OCI-LY7 (cell line): ENCODE data around the gene KIF1B. TPM values are rescaled to one million over a fixed set of nuclear protein-coding genes. Genes with fewer than 3 reads are reported as not detected.

Experiments used
- BruUV-seq: library from RNA; stranded (reverse); fragments of 400-500 nt; replicated peaks from 2 replicates; lab custom pipeline; 2021; lab: Mats Ljungman, UMichigan
- CTCF ChIA-PET: fragments of 300-600 bp; sonication (Branson Sonifier 250); formaldehyde crosslinking; loops from one replicate; lab custom pipeline; 2022; ENCODE audit warnings: antibody characterized with exemption; ENCODE audit not compliant: unreplicated experiment; lab: Charles Lee
- POLR2A ChIA-PET: fragments of 300-600 bp; sonication (Branson Sonifier 250); formaldehyde crosslinking; loops from one replicate; lab custom pipeline; 2022; ENCODE audit warnings: antibody characterized with exemption; lab: Charles Lee
- DNase-seq: peaks from one replicate; pipeline ENCODE4 v3.0.0-alpha.2; 2015; ENCODE audit warnings: low spot score
- H2AFZ ChIP-seq: fragments of 200-600 bp; sonication (generic), shearing (Covaris generic); 2 replicates; pipeline ENCODE4 v1.6.1; 2014; ENCODE audit warnings: mild to moderate bottlenecking, antibody characterized with exemption, low read length, moderate library complexity
- H3K27ac ChIP-seq: fragments of 200-600 bp; sonication (generic); 2 replicates; pipeline ENCODE4 v1.5.1; 2014; ENCODE audit warnings: mixed run types, low read depth, mild to moderate bottlenecking, moderate library complexity, low read length, inconsistent platforms; ENCODE audit not compliant: poor library complexity, severe bottlenecking
- H3K36me3 ChIP-seq: fragments of 200-600 bp; sonication (generic); 2 replicates; pipeline ENCODE4 v1.6.1; 2014; ENCODE audit warnings: mild to moderate bottlenecking, antibody characterized with exemption, low read length, moderate library complexity, mixed read lengths; ENCODE audit not compliant: insufficient read depth
- H3K4me1 ChIP-seq: fragments of 200-600 bp; sonication (generic); 2 replicates; pipeline ENCODE4 v1.5.1; 2014; ENCODE audit warnings: mild to moderate bottlenecking, low read length; ENCODE audit not compliant: insufficient read depth, poor library complexity, severe bottlenecking
- H3K4me2 ChIP-seq: fragments of 200-600 bp; sonication (generic); 2 replicates; pipeline ENCODE4 v1.6.1; 2014; ENCODE audit warnings: mild to moderate bottlenecking, low read length
- H3K4me3 ChIP-seq: fragments of 200-600 bp; sonication (generic); 2 replicates; pipeline ENCODE4 v1.5.1; 2014; ENCODE audit warnings: mild to moderate bottlenecking, low read depth, low read length; ENCODE audit not compliant: poor library complexity, severe bottlenecking
- H3K79me2 ChIP-seq: fragments of 200-600 bp; sonication (generic); 2 replicates; pipeline ENCODE4 v1.6.1; 2016; ENCODE audit warnings: low read depth, mild to moderate bottlenecking, low read length, moderate library complexity, mixed read lengths; ENCODE audit not compliant: insufficient read depth
- H3K9me2 ChIP-seq: fragments of 200-600 bp; sonication (generic); 2 replicates; pipeline ENCODE4 v1.6.1; 2016; ENCODE audit warnings: mild to moderate bottlenecking, low read length, mixed read lengths; ENCODE audit not compliant: insufficient read depth
- H3K9me3 ChIP-seq: fragments of 200-600 bp; sonication (generic); 2 replicates; pipeline ENCODE4 v1.6.1; 2014; ENCODE audit warnings: mild to moderate bottlenecking, mixed run types, low read length, mixed read lengths
- H4K20me1 ChIP-seq: fragments of 200-600 bp; sonication (generic); 2 replicates; pipeline ENCODE4 v1.6.1; 2014; ENCODE audit warnings: mild to moderate bottlenecking, antibody characterized with exemption, low read length, moderate library complexity, mixed read lengths; ENCODE audit not compliant: insufficient read depth
- EZH2phosphoT487 ChIP-seq: fragments of 200-600 bp; sonication (generic); IDR thresholded peaks from 2 replicates; pipeline ENCODE4 v1.6.1; 2018; ENCODE audit warnings: low read depth, borderline replicate concordance, mild to moderate bottlenecking, mixed run types, antibody characterized with exemption, low read length, moderate library complexity, mixed read lengths
- intact Hi-C: fragments of 100-400 bp; cut with micrococcal nuclease; formaldehyde crosslinking; loops from one replicate; pipeline ENCODE4 v1.10.0; 2022; ENCODE audit not compliant: unreplicated experiment
- total RNA-seq, 2 experiments: library from RNA; depleted of rRNA in 1 of 2; stranded (reverse); fragments of >200 nt in 1 of 2; shearing (Covaris generic) in 1 of 2; gene quantifications; 2 replicates each; pipeline ENCODE4 v1.2.3, GENCODE V29; 2014 to 2022
- TF ChIP-seq, protein P1 (sequence below): fragments of 200-600 bp; sonication (generic); conservative IDR thresholded peaks from 2 replicates; pipeline ENCODE4 v1.5.1; 2014; ENCODE audit warnings: mild to moderate bottlenecking, antibody characterized with exemption, low read length, moderate library complexity, mixed read lengths

Gene KIF1B
- total RNA-seq, 2 experiments from 2014 or later: 3.8 to 4.8 TPM

DNA sequence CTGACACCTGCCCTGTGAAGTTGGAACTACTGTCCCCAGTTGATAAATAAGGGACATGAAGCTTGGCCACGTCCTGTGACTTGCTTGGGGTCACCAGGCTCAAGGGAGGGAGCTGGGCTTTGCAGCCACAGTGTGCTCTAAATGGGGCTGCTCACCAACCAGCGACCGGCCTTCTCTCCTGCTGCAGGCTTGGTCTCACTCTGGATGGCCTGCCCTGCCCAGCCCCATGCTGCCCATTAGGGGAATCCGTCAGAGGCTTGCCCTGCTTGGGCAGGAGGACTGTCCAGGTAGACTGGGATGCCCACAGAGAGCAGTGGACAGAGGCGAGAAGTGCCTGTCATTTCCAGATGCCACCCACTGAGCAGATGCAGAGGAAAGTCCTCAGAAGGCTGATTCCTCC is 218.6 kb downstream of the KIF1B start:
- Histone ChIP-seq H3K79me2 (no peaks in the 10 kb centered on the region; the same call in 1 of the 2 replicates), H3K9me3 (no peaks in the 10 kb centered on the region), H3K27ac (no peak overlapping the region), H3K9me2 (no peaks in the 10 kb centered on the region), H4K20me1 (no peaks in the 10 kb centered on the region), H3K4me2 (no peak overlapping the region), H3K4me3 (no peak overlapping the region), H2AFZ (no peak overlapping the region), H3K4me1 (peaks cover 32% of the 10 kb centered on the region), H3K36me3 (no peaks in the 10 kb centered on the region; the same call in 1 of the 2 replicates)
- TF ChIP-seq EZH2phosphoT487: no peak
- TF ChIP-seq, protein P1, sequence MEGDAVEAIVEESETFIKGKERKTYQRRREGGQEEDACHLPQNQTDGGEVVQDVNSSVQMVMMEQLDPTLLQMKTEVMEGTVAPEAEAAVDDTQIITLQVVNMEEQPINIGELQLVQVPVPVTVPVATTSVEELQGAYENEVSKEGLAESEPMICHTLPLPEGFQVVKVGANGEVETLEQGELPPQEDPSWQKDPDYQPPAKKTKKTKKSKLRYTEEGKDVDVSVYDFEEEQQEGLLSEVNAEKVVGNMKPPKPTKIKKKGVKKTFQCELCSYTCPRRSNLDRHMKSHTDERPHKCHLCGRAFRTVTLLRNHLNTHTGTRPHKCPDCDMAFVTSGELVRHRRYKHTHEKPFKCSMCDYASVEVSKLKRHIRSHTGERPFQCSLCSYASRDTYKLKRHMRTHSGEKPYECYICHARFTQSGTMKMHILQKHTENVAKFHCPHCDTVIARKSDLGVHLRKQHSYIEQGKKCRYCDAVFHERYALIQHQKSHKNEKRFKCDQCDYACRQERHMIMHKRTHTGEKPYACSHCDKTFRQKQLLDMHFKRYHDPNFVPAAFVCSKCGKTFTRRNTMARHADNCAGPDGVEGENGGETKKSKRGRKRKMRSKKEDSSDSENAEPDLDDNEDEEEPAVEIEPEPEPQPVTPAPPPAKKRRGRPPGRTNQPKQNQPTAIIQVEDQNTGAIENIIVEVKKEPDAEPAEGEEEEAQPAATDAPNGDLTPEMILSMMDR: no peak
- ChIA-PET POLR2A (no interaction called here), CTCF (interaction anchor here (0.6 to 1.4 kb wide), 2 partner anchors 17 to 65 kb away, joined by 3 read pairs; no protein-coding TSS in a partner anchor)
- intact Hi-C loops: loop anchor here (1.0 to 2.0 kb wide), 3 partner anchors 52 to 554 kb away; partner anchors contain the start of gene KIF1B
- DNase-seq: no peak
- no TSS peak for BruUV-seq

DNA sequence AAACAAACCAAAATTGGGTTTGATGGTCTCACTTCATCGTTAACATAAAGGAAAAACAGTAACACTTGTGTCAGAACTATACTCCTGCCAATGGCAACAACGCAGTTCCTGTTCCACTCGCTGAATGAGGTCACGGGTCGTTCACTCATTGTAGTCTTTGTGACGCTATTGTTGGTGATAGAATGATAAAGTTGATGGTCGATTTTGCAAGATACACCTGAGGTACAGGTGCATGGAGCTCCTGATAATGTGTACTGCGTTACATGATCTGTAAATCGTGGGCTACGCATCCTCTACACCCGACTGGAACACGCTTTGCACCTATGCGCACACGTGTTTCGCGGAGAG is 219.5 kb downstream of the KIF1B start:
- Histone ChIP-seq H3K9me2 (no peaks in the 10 kb centered on the region), H3K36me3 (no peaks in the 10 kb centered on the region; the same call in 1 of the 2 replicates), H3K9me3 (no peaks in the 10 kb centered on the region), H3K4me2 (peak overlapping the region; percentile 74), H2AFZ (peak overlapping the region; percentile 58; the same call in 1 of the 2 replicates), H3K79me2 (no peaks in the 10 kb centered on the region; the same call in 1 of the 2 replicates), H3K4me3 (peak overlapping the region; percentile 78), H3K4me1 (peaks cover 32% of the 10 kb centered on the region), H3K27ac (no peak overlapping the region), H4K20me1 (no peaks in the 10 kb centered on the region)
- DNase-seq: peak; percentile 17
- no TSS peak for BruUV-seq
- POLR2A ChIA-PET: interaction anchor here (0.6 kb wide), 1 partner anchor 14 kb away, joined by 4 read pairs; no protein-coding TSS in a partner anchor
- TF ChIP-seq, protein P1: no peak
- no peak for TF ChIP-seq EZH2phosphoT487
- intact Hi-C loops: loop anchor here (1.0 to 2.0 kb wide), 4 partner anchors 42 to 555 kb away; partner anchors contain the start of genes DFFA and KIF1B
- CTCF ChIA-PET: interaction anchor here (0.6 to 1.2 kb wide), 3 partner anchors 30 to 86 kb away, joined by 3 to 6 read pairs (median 4); no protein-coding TSS in a partner anchor
